Fibroblast of lung (primary cell): ENCODE data around the gene TAGLN2.

ENCODE experiments used
- CTCF ChIP-seq, 2 donors: IDR thresholded peaks in 1 of 2; conservative IDR thresholded peaks in 1 of 2; 1 replicate in 1 of 2; 2 replicates in 1 of 2; pipeline ENCODE4 v1.5.1; 2011 to 2012; ENCODE audit warnings: low read length in 2 of 2, control low read depth in 1 of 2, inconsistent platforms in 1 of 2, low read depth in 1 of 2, mild to moderate bottlenecking in 1 of 2
- EZH2 ChIP-seq: IDR thresholded peaks from 2 replicates; pipeline ENCODE4 v1.5.1; 2012; ENCODE audit warnings: low read length, control low read depth, mild to moderate bottlenecking; ENCODE audit errors: missing control alignments

- TF ChIP-seq CTCF (conservative IDR thresholded peaks at IDR 0.05 in 1 of 2, IDR thresholded peaks at IDR 0.05 in 1 of 2; ENCODE audit: low read depth in 1 of 2, low read length in 2 of 2) (no peak), EZH2 (no peak)
These were observed 35.5 kb downstream of the TAGLN2 start for GRCh38 chr1:159889821-159890252.
